ENCODE results near the gene STIM2. TPM values are rescaled to one million over a fixed set of nuclear protein-coding genes. Genes with fewer than 3 reads are reported as not detected.

Gene STIM2
- total and polyA plus RNA-seq, 2 donors (not counting 1 experiment from before 2014, with no cell fraction given), result 19.0 to 33.0 TPM

GRCh38 chr4:27016551-27016950, 155.9 kb downstream of the STIM2 start:
- no peaks in the 10 kb centered on the region for H3K4me1 ChIP-seq (ENCODE audit: control insufficient read depth, extremely low read depth, insufficient read depth, low read length)
- peak in 1 of 2 donors; percentile 83 for DNase-seq (ENCODE audit: low read depth in 2 of 2)
- H3K27ac ChIP-seq (ENCODE audit: insufficient read depth, low read length), result no peak overlapping the region
- H3K9ac ChIP-seq (ENCODE audit: insufficient read depth, low read length), result no peak overlapping the region
- H3K9me3 ChIP-seq (ENCODE audit: control insufficient read depth, insufficient read depth, low read depth, low read length), result no peaks in the 10 kb centered on the region
- no peaks in the 10 kb centered on the region for H4K20me1 ChIP-seq (ENCODE audit: control insufficient read depth, extremely low read depth, insufficient read depth, low read length)
- H3K27me3 ChIP-seq (ENCODE audit: control insufficient read depth, insufficient read depth, low read length), result no peaks in the 10 kb centered on the region
- H3K4me3 ChIP-seq (replicated peaks in 1 of 4; ENCODE audit: control extremely low read depth in 1 of 4, insufficient read depth in 1 of 4, low read depth in 3 of 4, low read length in 4 of 4), result no peak overlapping the region
- H2AFZ ChIP-seq (ENCODE audit: low read length), result no peak overlapping the region
- TF ChIP-seq EZH2 (IDR thresholded peaks at IDR 0.05; ENCODE audit: low read length, missing control alignments) (no peak), CTCF (conservative IDR thresholded peaks at IDR 0.05 in 1 of 2, IDR thresholded peaks at IDR 0.05 in 1 of 2; ENCODE audit: low read depth in 1 of 2, low read length in 2 of 2) (no peak)
- H3K4me2 ChIP-seq (ENCODE audit: extremely low read depth, insufficient read depth, low read length), result no peak overlapping the region
- H3K79me2 ChIP-seq (ENCODE audit: control insufficient read depth, insufficient read depth, low read length), result no peaks in the 10 kb centered on the region
- peaks cover 2% of the 10 kb centered on the region for H3K36me3 ChIP-seq (ENCODE audit: control insufficient read depth, insufficient read depth, low read length)

GRCh38 chr4:27017623-27018022, 157.0 kb downstream of the STIM2 start:
- H3K9me3 ChIP-seq (ENCODE audit: control insufficient read depth, insufficient read depth, low read depth, low read length), result no peaks in the 10 kb centered on the region
- no peak for DNase-seq (ENCODE audit: low read depth in 2 of 2)
- no peak overlapping the region for H3K4me2 ChIP-seq (ENCODE audit: extremely low read depth, insufficient read depth, low read length)
- no peaks in the 10 kb centered on the region for H3K79me2 ChIP-seq (ENCODE audit: control insufficient read depth, insufficient read depth, low read length)
- no peak overlapping the region for H2AFZ ChIP-seq (ENCODE audit: low read length)
- no peak overlapping the region for H3K9ac ChIP-seq (ENCODE audit: insufficient read depth, low read length)
- no peak overlapping the region for H3K27ac ChIP-seq (ENCODE audit: insufficient read depth, low read length)
- peaks cover 2% of the 10 kb centered on the region for H3K36me3 ChIP-seq (ENCODE audit: control insufficient read depth, insufficient read depth, low read length)
- H3K4me1 ChIP-seq (ENCODE audit: control insufficient read depth, extremely low read depth, insufficient read depth, low read length), result no peaks in the 10 kb centered on the region
- no peak for TF ChIP-seq EZH2 (IDR thresholded peaks at IDR 0.05; ENCODE audit: low read length, missing control alignments)
- no peak for TF ChIP-seq CTCF (conservative IDR thresholded peaks at IDR 0.05 in 1 of 2, IDR thresholded peaks at IDR 0.05 in 1 of 2; ENCODE audit: low read depth in 1 of 2, low read length in 2 of 2)
- H3K4me3 ChIP-seq (replicated peaks in 1 of 4; ENCODE audit: control extremely low read depth in 1 of 4, insufficient read depth in 1 of 4, low read depth in 3 of 4, low read length in 4 of 4), result no peak overlapping the region
- H3K27me3 ChIP-seq (ENCODE audit: control insufficient read depth, insufficient read depth, low read length), result no peaks in the 10 kb centered on the region
- H4K20me1 ChIP-seq (ENCODE audit: control insufficient read depth, extremely low read depth, insufficient read depth, low read length), result no peaks in the 10 kb centered on the region

DNA sequence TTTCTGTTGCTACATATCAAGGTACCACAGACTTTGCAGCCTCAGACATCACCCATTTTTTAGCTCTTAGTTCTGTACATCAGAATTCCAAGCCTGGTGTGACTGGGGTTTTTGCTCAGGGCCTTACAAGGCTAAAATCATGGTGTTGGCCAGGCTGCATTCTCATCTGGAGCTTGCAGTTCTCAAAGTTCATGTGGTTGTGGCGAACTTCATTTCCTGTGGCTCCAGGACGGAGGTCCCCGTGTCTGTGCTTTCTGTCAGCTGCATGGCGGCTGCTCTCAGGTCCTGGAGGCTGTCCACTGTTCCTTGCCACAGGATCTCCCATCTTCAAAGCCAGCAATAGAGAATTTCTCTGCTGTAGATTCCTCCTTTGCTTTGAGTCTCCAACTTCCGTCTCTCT, 157.4 kb downstream of the STIM2 start:
- Histone ChIP-seq H3K79me2 (ENCODE audit: control insufficient read depth, insufficient read depth, low read length) (no peaks in the 10 kb centered on the region), H3K4me2 (ENCODE audit: extremely low read depth, insufficient read depth, low read length) (no peak overlapping the region), H2AFZ (ENCODE audit: low read length) (no peak overlapping the region), H3K27me3 (ENCODE audit: control insufficient read depth, insufficient read depth, low read length) (no peaks in the 10 kb centered on the region), H3K9me3 (ENCODE audit: control insufficient read depth, insufficient read depth, low read depth, low read length) (no peaks in the 10 kb centered on the region), H3K4me3 (replicated peaks in 1 of 4; ENCODE audit: control extremely low read depth in 1 of 4, insufficient read depth in 1 of 4, low read depth in 3 of 4, low read length in 4 of 4) (no peak overlapping the region), H3K4me1 (ENCODE audit: control insufficient read depth, extremely low read depth, insufficient read depth, low read length) (no peaks in the 10 kb centered on the region), H3K36me3 (ENCODE audit: control insufficient read depth, insufficient read depth, low read length) (peaks cover 2% of the 10 kb centered on the region), H3K27ac (ENCODE audit: insufficient read depth, low read length) (no peak overlapping the region), H3K9ac (ENCODE audit: insufficient read depth, low read length) (no peak overlapping the region), H4K20me1 (ENCODE audit: control insufficient read depth, extremely low read depth, insufficient read depth, low read length) (no peaks in the 10 kb centered on the region)
- no peak for TF ChIP-seq EZH2 (IDR thresholded peaks at IDR 0.05; ENCODE audit: low read length, missing control alignments)
- TF ChIP-seq CTCF (conservative IDR thresholded peaks at IDR 0.05 in 1 of 2, IDR thresholded peaks at IDR 0.05 in 1 of 2; ENCODE audit: low read depth in 1 of 2, low read length in 2 of 2), result no peak
- DNase-seq (ENCODE audit: low read depth in 2 of 2), result no peak
